K562 (cell line): ENCODE data around the gene CCR6. TPM values are rescaled to one million over a fixed set of nuclear protein-coding genes. Genes with fewer than 3 reads are reported as not detected.

ENCODE experiments used
- ATAC-seq: fragments of 200-7000 bp; cut with Tn5 transposase; 3 replicates; pipeline ENCODE4 v1.9.1; 2020; ENCODE audit warnings: moderate library complexity
- BruUV-seq: library from RNA; stranded (reverse); fragments of 400-500 nt; replicated peaks from 2 replicates; lab custom pipeline; 2021; lab: Mats Ljungman, UMichigan
- CTCF ChIA-PET: fragments of 300-600 bp; formaldehyde crosslinking; extraction: SDS; loops from one replicate; lab custom pipeline; 2021; ENCODE audit warnings: low intra/inter-chr PET ratio; lab: Yijun Ruan, JAX
- POLR2A ChIA-PET: fragments of 300-600, 350-650 bp; sonication (Branson Sonifier 250); formaldehyde crosslinking; extraction: SDS; loops from one replicate; lab custom pipeline; 2021; ENCODE audit warnings: antibody characterized with exemption, inconsistent platforms; lab: Yijun Ruan, JAX
- DNase-seq, 4 experiments: peaks; one replicate each; pipeline versions ENCODE4 v3.0.0 to v3.0.0-alpha.2; 2011 to 2018; ENCODE audit warnings: low spot score in 3 of 4, mixed read lengths in 3 of 4; ENCODE audit errors: extremely low read depth in 1 of 4
- FAIRE-seq: peaks from 2 replicates; lab custom pipeline; 2011; peaks lifted over from hg19 to GRCh38; lab: Jason Lieb, UNC
- H2AFZ ChIP-seq: 2 replicates; pipeline ENCODE4 v1.6.0; 2011; ENCODE audit warnings: low read depth, low read length, control low read depth, inconsistent platforms
- H3K27ac ChIP-seq: fragments of 200-600 bp; 3 replicates; pipeline ENCODE4 v1.8.0; 2011; ENCODE audit warnings: low read depth, mild to moderate bottlenecking, control low read depth, inconsistent platforms, low read length, moderate library complexity, mixed read lengths; ENCODE audit errors: extremely low read depth
- H3K27me3 ChIP-seq, 2 experiments: fragments of 300-600 bp in 1 of 2; 2 replicates in 1 of 2; 3 replicates in 1 of 2; pipeline versions ENCODE4 v1.6.0 to v1.8.0; 2011; ENCODE audit warnings: inconsistent platforms in 2 of 2, low read length in 2 of 2, mild to moderate bottlenecking in 1 of 2, mixed read lengths in 1 of 2, moderate library complexity in 1 of 2; ENCODE audit not compliant: control insufficient read depth in 2 of 2, insufficient read depth in 2 of 2
- H3K36me3 ChIP-seq: fragments of 300-600 bp; 3 replicates; pipeline ENCODE4 v1.8.0; 2011; ENCODE audit warnings: mild to moderate bottlenecking, low read length, inconsistent platforms; ENCODE audit not compliant: control insufficient read depth, insufficient read depth
- H3K4me1 ChIP-seq, 2 experiments: fragments of 200-600 bp in 1 of 2; replicated peaks in 1 of 2; 2 replicates in 1 of 2; 3 replicates in 1 of 2; pipeline versions ENCODE4 v1.5.1 to v1.8.0; 2011; ENCODE audit warnings: inconsistent platforms in 2 of 2, low read length in 2 of 2, mild to moderate bottlenecking in 1 of 2, mixed read lengths in 1 of 2, moderate library complexity in 1 of 2; ENCODE audit not compliant: control insufficient read depth in 2 of 2, insufficient read depth in 2 of 2
- H3K4me2 ChIP-seq: 2 replicates; pipeline ENCODE4 v1.6.1; 2011; ENCODE audit warnings: low read length, control low read depth, inconsistent platforms, mixed read lengths; ENCODE audit not compliant: insufficient read depth
- H3K4me3 ChIP-seq: fragments of 200-600 bp; sonication (generic), shearing (Covaris generic); 2 replicates; pipeline ENCODE4 v1.5.1; 2016; ENCODE audit warnings: control low read depth, inconsistent platforms
- H3K79me2 ChIP-seq: fragments of 200-600 bp; 3 replicates; pipeline ENCODE4 v1.8.0; 2011; ENCODE audit warnings: low read length, inconsistent platforms; ENCODE audit not compliant: control insufficient read depth, insufficient read depth
- H3K9ac ChIP-seq, 2 experiments: 2 replicates each; pipeline versions ENCODE4 v1.6.0 to v1.6.1; 2011; ENCODE audit warnings: low read depth in 2 of 2, low read length in 2 of 2, control low read depth in 1 of 2, inconsistent platforms in 1 of 2, mild to moderate bottlenecking in 1 of 2, mixed read lengths in 1 of 2; ENCODE audit not compliant: insufficient read depth in 1 of 2
- H3K9me1 ChIP-seq: one replicate; pipeline ENCODE4 v1.6.0; 2011; ENCODE audit warnings: inconsistent platforms, mild to moderate bottlenecking, low read length, moderate library complexity; ENCODE audit not compliant: control insufficient read depth, insufficient read depth
- H3K9me3 ChIP-seq: replicated peaks from 2 replicates; pipeline ENCODE4 v1.5.1; 2011; ENCODE audit warnings: low read depth, low read length, inconsistent platforms; ENCODE audit not compliant: control insufficient read depth, insufficient read depth
- H4K20me1 ChIP-seq: replicated peaks from 2 replicates; pipeline ENCODE4 v1.6.1; 2011; ENCODE audit warnings: low read length, inconsistent platforms, mixed read lengths; ENCODE audit not compliant: control insufficient read depth, insufficient read depth
- CXXC5 ChIP-seq: fragments of 250-450 bp; sonication (Bioruptor Pico); IDR thresholded peaks from 2 replicates; pipeline ENCODE4 v1.8.0; 2022; ENCODE audit warnings: inconsistent platforms, mild to moderate bottlenecking, moderate library complexity
- FOXJ3 ChIP-seq: sonication (generic); formaldehyde crosslinking; IDR thresholded peaks from 2 replicates; pipeline ENCODE4 v1.4.0; 2020; ENCODE audit warnings: mild to moderate bottlenecking, missing genetic modification reagents
- PHB ChIP-seq: fragments of 250-450 bp; sonication (Bioruptor Pico); IDR thresholded peaks from 2 replicates; pipeline ENCODE4 v1.5.0; 2021
- SPI1 ChIP-seq: IDR thresholded peaks from 2 replicates; pipeline ENCODE4 v1.6.1; 2011; ENCODE audit warnings: low read depth, low read length, control low read depth, borderline replicate concordance
- ZNF253 ChIP-seq: fragments of 250-450 bp; sonication (Bioruptor Pico); conservative IDR thresholded peaks from 2 replicates; pipeline ENCODE4 v1.6.1; 2021; ENCODE audit warnings: mild to moderate bottlenecking
- ZNF589 ChIP-seq: fragments of 200-800 bp; sonication (Bioruptor generic); IDR thresholded peaks from 2 replicates; pipeline ENCODE4 v1.6.1; 2016; ENCODE audit warnings: low read depth, missing genetic modification characterization, missing compliant biosample characterization
- WGBS: fragments of 100-300 bp; shearing (Covaris generic); methylation state at CpG from one replicate; pipeline ENCODE4 v1.1.6; 2016; ENCODE audit warnings: low coverage, mixed read lengths; ENCODE audit not compliant: insufficient coverage; ENCODE audit errors: missing lambda C conversion rate; 5-methylcytosine and 5-hydroxymethylcytosine counted together
- in situ Hi-C: fragments of 300-500 bp; cut with MboI; formaldehyde crosslinking; loops from 4 replicates; pipeline ENCODE4 v1.15.0; 2018; ENCODE audit warnings: inconsistent platforms, mixed read lengths
- intact Hi-C: fragments of 100-400 bp; cut with micrococcal nuclease; formaldehyde crosslinking; loops from 2 replicates; pipeline ENCODE4 v1.14.2; 2022
- polyA plus RNA-seq, 8 experiments: library from polyadenylated mRNA; depleted of rRNA in 4 of 8; stranded (reverse) in 5 of 8; unstranded in 3 of 8; fragments of >200 nt; fragmentation: Nextera tagmentation in 2 of 8; fragmentation: Illumina TruSeq in 1 of 8; extraction: Ambion mirVana in 2 of 8; extraction: Trizol in 1 of 8; gene quantifications; 2 replicates each; pipeline versions ENCODE4 v1.2.1 to v1.2.3, GENCODE V29; 2011 to 2014; ENCODE audit warnings: inconsistent platforms in 1 of 8, missing spikeins in 1 of 8
- total RNA-seq, 7 experiments: library from RNA; depleted of rRNA in 6 of 7; stranded (reverse); fragments of >200 nt in 6 of 7; fragmentation: Illumina TruSeq in 2 of 7; extraction: Trizol in 2 of 7; gene quantifications; 2 replicates each; pipeline versions ENCODE4 v1.2.1 to v1.2.3, GENCODE V29; 2011 to 2021; ENCODE audit warnings: low replicate concordance in 1 of 7

CCR6 gene
- total and polyA plus RNA-seq, 9 of the 15 experiments (the other 6 are each of a cell fraction or from before 2014, with no cell fraction given): not detected

DNA sequence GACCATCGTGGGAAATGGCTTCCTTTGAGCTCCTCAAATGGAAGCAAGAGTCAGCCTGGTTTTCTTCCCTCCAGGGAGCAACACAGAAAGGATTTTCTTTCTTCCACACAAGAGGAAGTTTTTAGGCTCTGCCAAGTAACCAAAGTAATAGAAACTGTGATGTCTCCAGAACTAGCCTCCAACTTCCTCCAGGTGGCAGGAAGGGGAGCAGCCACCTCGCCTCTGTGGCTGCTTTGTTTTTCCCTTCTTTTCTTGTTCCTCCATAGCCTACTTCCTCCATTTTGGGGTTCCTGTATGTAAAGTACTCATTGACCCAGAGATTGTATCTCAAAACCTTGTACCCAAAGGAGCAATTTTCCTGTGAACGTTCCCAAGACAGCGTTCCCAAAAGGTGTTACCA lies 32.7 kb upstream of the CCR6 start (continued):
- no peak for TF ChIP-seq ZNF589 (CRISPR knock-in tag)
- no peak for TF ChIP-seq FOXJ3
- no peak for TF ChIP-seq CXXC5

DNA sequence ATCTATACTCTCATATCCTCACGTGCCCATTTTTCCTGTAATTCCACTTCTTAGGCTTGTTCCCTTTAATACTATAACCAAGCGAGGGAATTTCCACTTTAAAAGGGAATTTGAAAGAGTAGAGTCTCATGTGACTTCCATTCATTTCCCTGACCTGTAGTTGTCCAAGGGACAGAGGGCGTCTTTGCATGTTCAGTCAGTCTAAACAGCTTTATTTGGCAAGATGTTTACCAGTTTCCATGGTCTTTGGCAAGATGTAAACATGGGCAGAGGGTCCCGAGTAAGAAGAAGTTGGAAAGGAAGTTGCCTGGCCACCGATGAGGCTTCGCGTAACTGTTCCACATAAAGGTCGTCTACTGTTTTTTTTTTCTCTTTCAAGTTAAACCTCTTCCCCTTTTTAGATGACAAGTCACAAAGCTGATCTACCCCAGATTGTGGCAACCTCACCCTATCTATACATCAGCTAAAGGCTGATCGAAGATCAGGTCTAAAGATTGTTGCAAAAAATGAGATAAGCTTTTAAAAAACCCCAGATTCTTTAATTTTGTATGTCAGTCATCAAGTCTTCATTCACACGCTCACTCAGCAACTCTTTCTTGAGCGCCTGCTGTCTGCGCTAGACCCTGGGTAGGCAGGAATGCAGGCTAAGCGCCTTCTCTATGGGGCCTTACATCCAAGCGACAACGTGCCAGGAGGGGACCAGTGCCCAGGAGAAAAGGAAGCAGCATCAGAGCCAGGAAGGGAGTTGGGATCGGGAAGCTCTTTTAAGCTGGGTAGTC lies 31.7 kb upstream of the CCR6 start:
- no peak overlapping the region; a peak in 1 of 4 replicates for H3K9ac ChIP-seq
- H3K9me1 ChIP-seq: no peaks in the 10 kb centered on the region
- no peaks in the 10 kb centered on the region for H3K9me3 ChIP-seq
- H3K27me3 ChIP-seq: peaks cover 42 to 65% of the 10 kb centered on the region in 2 experiments
- TF ChIP-seq PHB (no peak), ZNF253 (no peak), SPI1 (peak; percentile 72; the same call in 1 of the 2 replicates)
- H3K4me2 ChIP-seq: no peak overlapping the region
- intact Hi-C loops: no loop called here
- peaks cover 0 to 9% of the 10 kb centered on the region in 2 experiments; a peak in 1 of 5 replicates for H3K4me1 ChIP-seq
- BruUV-seq: no TSS peak
- CTCF ChIA-PET: no interaction called here
- H2AFZ ChIP-seq: no peak overlapping the region
- no peaks in the 10 kb centered on the region for H3K36me3 ChIP-seq
- 17% methylated on average over 16 of the region's 16 CpGs for WGBS
- no peaks in the 10 kb centered on the region for H3K79me2 ChIP-seq
- ATAC-seq (no peak), FAIRE-seq (no peak), DNase-seq (no peak)
- POLR2A ChIA-PET: interaction anchor here (0.6 kb wide), 1 partner anchor 685 kb away, joined by 3 read pairs; no protein-coding TSS in a partner anchor
- in situ Hi-C loops: no loop called here
- no peak overlapping the region for H3K27ac ChIP-seq
- no peaks in the 10 kb centered on the region for H4K20me1 ChIP-seq
- H3K4me3 ChIP-seq: no peak overlapping the region
